GM12878 (cell line): ENCODE results near the gene DPH1. TPM values are rescaled to one million over a fixed set of nuclear protein-coding genes. Genes with fewer than 3 reads are reported as not detected.

Source experiments
- ATAC-seq: fragments of 200-7000 bp; cut with Tn5 transposase; 3 replicates; pipeline ENCODE4 v1.9.1; 2020; ENCODE audit warnings: mild to moderate bottlenecking, moderate library complexity
- BruUV-seq: library from RNA; stranded (reverse); fragments of 400-500 nt; replicated peaks from 2 replicates; lab custom pipeline; 2021; lab: Mats Ljungman, UMichigan
- CTCF ChIA-PET: fragments of 300-600 bp; sonication (Branson Sonifier 250); formaldehyde crosslinking; extraction: SDS; loops from one replicate; lab custom pipeline; 2021; ENCODE audit warnings: inconsistent platforms; lab: Yijun Ruan, JAX
- POLR2A ChIA-PET: fragments of 350-600 bp; formaldehyde crosslinking; extraction: SDS; loops from one replicate; lab custom pipeline; 2021; ENCODE audit warnings: inconsistent platforms; lab: Charles Lee
- RAD21 ChIA-PET: fragments of 300-600 bp; sonication (Branson Sonifier 250); formaldehyde crosslinking; loops from one replicate; lab custom pipeline; 2023; ENCODE audit warnings: antibody characterized with exemption; ENCODE audit not compliant: unreplicated experiment; lab: Charles Lee
- SMC1A ChIA-PET: fragments of 300-600 bp; sonication (Branson Sonifier 250); formaldehyde crosslinking; loops from one replicate; lab custom pipeline; 2023; ENCODE audit not compliant: unreplicated experiment, uncharacterized antibody; lab: Charles Lee
- DNase-seq: peaks from one replicate; pipeline ENCODE4 v3.0.0-alpha.2; 2011; ENCODE audit warnings: low read depth, low spot score
- FAIRE-seq: peaks from 3 replicates; lab custom pipeline; 2011; peaks lifted over from hg19 to GRCh38; lab: Jason Lieb, UNC
- H2AFZ ChIP-seq: 2 replicates; pipeline ENCODE4 v1.6.0; 2011; ENCODE audit warnings: low read depth, low read length, control low read depth; ENCODE audit not compliant: control insufficient read depth
- H3K27ac ChIP-seq: 2 replicates; pipeline ENCODE4 v1.5.1; 2011; ENCODE audit warnings: control low read depth; ENCODE audit not compliant: control insufficient read depth, insufficient read depth
- H3K27me3 ChIP-seq, 2 experiments: replicated peaks in 1 of 2; 2 replicates each; pipeline versions ENCODE4 v1.6.0 to v1.6.1; 2011; ENCODE audit warnings: low read length in 1 of 2; ENCODE audit not compliant: control insufficient read depth in 2 of 2, insufficient read depth in 2 of 2
- H3K36me3 ChIP-seq, 2 experiments: 2 replicates each; pipeline ENCODE4 v1.5.1; 2011; ENCODE audit warnings: low read length in 1 of 2; ENCODE audit not compliant: control insufficient read depth in 2 of 2, insufficient read depth in 2 of 2
- H3K4me1 ChIP-seq: 2 replicates; pipeline ENCODE4 v1.6.1; 2011; ENCODE audit warnings: mild to moderate bottlenecking, low read length, moderate library complexity, mixed read lengths; ENCODE audit not compliant: control insufficient read depth, insufficient read depth
- H3K4me2 ChIP-seq: 2 replicates; pipeline ENCODE4 v1.6.0; 2011; ENCODE audit warnings: control low read depth; ENCODE audit not compliant: control insufficient read depth, insufficient read depth
- H3K4me3 ChIP-seq: fragments of 200-600 bp; sonication (generic); 2 replicates; pipeline ENCODE4 v1.5.1; 2016
- H3K79me2 ChIP-seq: 2 replicates; pipeline ENCODE4 v1.6.0; 2011; ENCODE audit warnings: low read length; ENCODE audit not compliant: control insufficient read depth, insufficient read depth
- H3K9ac ChIP-seq: 2 replicates; pipeline ENCODE4 v1.8.0; 2011; ENCODE audit warnings: low read length, control low read depth, mixed read lengths; ENCODE audit not compliant: control insufficient read depth, insufficient read depth
- H3K9me3 ChIP-seq: replicated peaks from 3 replicates; pipeline ENCODE4 v1.5.1; 2011; ENCODE audit warnings: mild to moderate bottlenecking, low read length; ENCODE audit not compliant: control insufficient read depth, insufficient read depth
- H4K20me1 ChIP-seq: 2 replicates; pipeline ENCODE4 v1.6.0; 2011; ENCODE audit not compliant: control insufficient read depth, insufficient read depth
- POLR2A ChIP-seq: IDR thresholded peaks from 2 replicates; pipeline ENCODE4 v1.6.1; 2011; ENCODE audit warnings: low read depth, mild to moderate bottlenecking, low read length
- whole genome bisulfite sequencing: methylation state at CpG from one replicate; pipeline ENCODE4 v1.1.6; 2016; ENCODE audit warnings: low lambda C conversion rate; ENCODE audit not compliant: insufficient replicate concordance, insufficient coverage; ENCODE audit errors: missing lambda C conversion rate; 5-methylcytosine and 5-hydroxymethylcytosine counted together
- in situ Hi-C: fragments of 300-500 bp; cut with MboI; formaldehyde crosslinking; loops from 9 replicates; pipeline ENCODE4 v1.14.3; 2018; ENCODE audit warnings: mixed read lengths
- intact Hi-C: fragments of 100-400 bp; cut with micrococcal nuclease; formaldehyde crosslinking; loops from one replicate; pipeline ENCODE4 v1.14.2; 2022; ENCODE audit not compliant: unreplicated experiment
- polyA plus RNA-seq, 11 experiments: library from polyadenylated mRNA; depleted of rRNA in 4 of 11; unstranded in 6 of 11; stranded (reverse) in 5 of 11; fragments of >200 nt; fragmentation: Nextera tagmentation in 4 of 11; fragmentation: Illumina TruSeq in 1 of 11; extraction: Ambion mirVana in 4 of 11; extraction: Trizol in 1 of 11; gene quantifications; 1 replicate in 1 of 11; 2 replicates in 10 of 11; pipeline versions ENCODE4 v1.2.1 to v1.2.3, GENCODE V29; 2011 to 2016; ENCODE audit warnings: inconsistent platforms in 2 of 11, missing spikeins in 2 of 11, low read depth in 1 of 11
- total RNA-seq, 4 experiments: library from RNA; depleted of rRNA in 3 of 4; stranded (reverse); fragments of >200 nt in 3 of 4; fragmentation: Illumina TruSeq in 1 of 4; extraction: Trizol in 1 of 4; gene quantifications; 2 replicates each; pipeline versions ENCODE4 v1.2.1 to v1.2.3, GENCODE V29; 2013 to 2021
- TF ChIP-seq, protein P1 (sequence below): fragments of 450-650 bp; IDR thresholded peaks from 2 replicates; pipeline ENCODE4 v1.6.1; 2014; ENCODE audit warnings: mild to moderate bottlenecking
- TF ChIP-seq, protein P2 (sequence below): IDR thresholded peaks from 2 replicates; pipeline ENCODE4 v1.6.1; 2011; ENCODE audit warnings: low read depth, low read length, improper control_type of control experiment, borderline replicate concordance

DPH1 gene
- total and polyA plus RNA-seq, 10 of the 15 experiments (the other 5 are each of a cell fraction or from before 2014, with no cell fraction given), result 0.29 to 33.6 (median 20.2) TPM

DNA sequence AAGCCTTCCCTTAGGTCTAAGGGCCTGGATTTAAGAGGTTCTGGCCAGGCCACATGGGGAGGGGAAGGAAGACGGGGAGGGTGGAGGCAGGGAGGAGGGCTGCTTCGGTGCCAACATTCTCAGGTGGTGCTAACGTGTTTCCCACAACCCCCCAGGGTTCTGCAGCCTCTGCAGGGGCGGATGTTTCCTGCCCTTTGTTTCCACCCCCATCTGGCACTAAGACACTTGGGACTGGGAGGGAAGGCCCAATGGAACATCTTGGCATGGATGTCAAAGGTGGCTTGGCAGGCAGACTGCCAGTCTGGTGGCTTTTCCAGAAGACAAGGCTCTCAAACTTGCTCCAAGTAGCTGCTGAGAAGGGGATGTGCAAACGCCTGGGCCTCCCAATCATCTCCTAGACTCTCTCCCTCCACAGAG, 37.7 kb downstream of the DPH1 start:
- intact Hi-C loops (no loop called here), in situ Hi-C loops (loop anchor here (10.0 kb wide), 1 partner anchor 177 kb away; no protein-coding TSS in a partner anchor)
- no peak for DNase-seq
- POLR2A ChIA-PET, result interaction anchor here (12.5 kb wide), 1 partner anchor 20 kb away, joined by 148 read pairs; no protein-coding TSS in a partner anchor
- no peak for FAIRE-seq
- Histone ChIP-seq H2AFZ (no peak overlapping the region), H3K9me3 (no peaks in the 10 kb centered on the region), H4K20me1 (no peaks in the 10 kb centered on the region), H3K9ac (no peak overlapping the region), H3K79me2 (no peaks in the 10 kb centered on the region), H3K4me1 (peaks cover 52% of the 10 kb centered on the region), H3K4me3 (no peak overlapping the region), H3K27me3 (no peaks in the 10 kb centered on the region), H3K36me3 (peaks cover 18 to 26% of the 10 kb centered on the region in 2 experiments), H3K4me2 (no peak overlapping the region), H3K27ac (no peak overlapping the region)
- TF ChIP-seq, protein P1, sequence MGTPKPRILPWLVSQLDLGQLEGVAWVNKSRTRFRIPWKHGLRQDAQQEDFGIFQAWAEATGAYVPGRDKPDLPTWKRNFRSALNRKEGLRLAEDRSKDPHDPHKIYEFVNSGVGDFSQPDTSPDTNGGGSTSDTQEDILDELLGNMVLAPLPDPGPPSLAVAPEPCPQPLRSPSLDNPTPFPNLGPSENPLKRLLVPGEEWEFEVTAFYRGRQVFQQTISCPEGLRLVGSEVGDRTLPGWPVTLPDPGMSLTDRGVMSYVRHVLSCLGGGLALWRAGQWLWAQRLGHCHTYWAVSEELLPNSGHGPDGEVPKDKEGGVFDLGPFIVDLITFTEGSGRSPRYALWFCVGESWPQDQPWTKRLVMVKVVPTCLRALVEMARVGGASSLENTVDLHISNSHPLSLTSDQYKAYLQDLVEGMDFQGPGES, result no peak
- TF ChIP-seq, protein P2, sequence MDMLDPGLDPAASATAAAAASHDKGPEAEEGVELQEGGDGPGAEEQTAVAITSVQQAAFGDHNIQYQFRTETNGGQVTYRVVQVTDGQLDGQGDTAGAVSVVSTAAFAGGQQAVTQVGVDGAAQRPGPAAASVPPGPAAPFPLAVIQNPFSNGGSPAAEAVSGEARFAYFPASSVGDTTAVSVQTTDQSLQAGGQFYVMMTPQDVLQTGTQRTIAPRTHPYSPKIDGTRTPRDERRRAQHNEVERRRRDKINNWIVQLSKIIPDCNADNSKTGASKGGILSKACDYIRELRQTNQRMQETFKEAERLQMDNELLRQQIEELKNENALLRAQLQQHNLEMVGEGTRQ, result no peak
- TF ChIP-seq POLR2A, result peak; percentile 16; the same call in 1 of the 2 replicates
- SMC1A ChIA-PET, result interaction anchor here (1.0 to 6.1 kb wide), 8 partner anchors 9 to 185 kb away, joined by 3 to 107 read pairs (median 14); no protein-coding TSS in a partner anchor
- no peak for ATAC-seq
- no TSS peak for BruUV-seq
- CTCF ChIA-PET, result interaction anchor here (1.0 to 8.5 kb wide), 4 partner anchors 11 to 202 kb away, joined by 3 to 77 read pairs (median 43); partner anchors contain the start of gene HIC1
- RAD21 ChIA-PET, result interaction anchor here (0.7 to 4.7 kb wide), 2 partner anchors 15 to 21 kb away, joined by 5 to 85 read pairs; no protein-coding TSS in a partner anchor
- WGBS, result 90% methylated on average over 5 of the region's 5 CpGs
